ENCODE measurements around the gene TUG1. TPM values are rescaled to one million over a fixed set of nuclear protein-coding genes. Genes with fewer than 3 reads are reported as not detected.

The TUG1 gene
- 74.7 to 81.4 TPM (median 76.8 TPM) in 3 replicates for total RNA-seq
- long read RNA-seq, full-length matches to known transcripts: 48 of 58 reads
- long read RNA-seq, partial matches to known transcripts: 0 of 58 reads
- long read RNA-seq, other reads (novel, unspliced or antisense): 10 of 58 reads

DNA sequence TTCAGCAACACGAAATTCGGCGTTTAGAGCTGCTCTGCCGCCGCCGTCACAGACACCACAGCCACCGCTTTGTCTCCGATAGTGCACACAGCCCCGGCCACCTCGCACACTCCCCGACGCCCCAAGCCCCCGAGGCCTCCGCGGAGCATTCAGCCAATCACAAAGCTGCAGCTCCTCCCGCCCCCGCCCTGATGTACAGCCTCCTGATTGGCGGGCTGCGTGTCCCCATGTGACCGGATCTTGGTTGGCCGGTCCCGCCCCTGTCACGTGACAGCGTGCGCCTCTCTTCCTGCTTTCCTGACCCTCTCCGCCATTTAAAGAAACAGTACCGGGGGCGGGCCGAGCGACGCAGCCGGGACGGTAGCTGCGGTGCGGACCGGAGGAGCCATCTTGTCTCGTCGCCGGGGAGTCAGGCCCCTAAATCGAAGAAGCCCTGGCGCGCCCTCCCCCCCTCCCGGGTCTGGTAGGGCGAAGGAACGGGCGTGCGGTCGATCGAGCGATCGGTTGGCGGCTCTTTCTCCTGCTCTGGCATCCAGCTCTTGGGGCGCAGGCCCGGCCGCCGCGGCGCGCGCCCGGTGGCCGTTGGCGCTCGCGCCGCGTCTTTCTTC, at the start of gene TUG1:
TSS of gene TUG1 (plus strand) at position 342 of the 608 bp plus-strand sequence.
- Mint-ChIP-seq H3K36me3 (ENCODE audit: low read depth) (peaks cover 34% of the 10 kb centered on the region), H3K4me1 (ENCODE audit: low read depth) (peaks cover 64% of the 10 kb centered on the region), H3K9me3 (ENCODE audit: low read depth) (peaks cover 27% of the 10 kb centered on the region), H3K27me3 (ENCODE audit: low read depth) (no peaks in the 10 kb centered on the region), H3K27ac (ENCODE audit: unreplicated experiment) (peak within 1 kb of the TSS; percentile 99), H3K4me3 (ENCODE audit: unreplicated experiment) (peak within 1 kb of the TSS; percentile 92)
- TF ChIP-seq, protein P1, sequence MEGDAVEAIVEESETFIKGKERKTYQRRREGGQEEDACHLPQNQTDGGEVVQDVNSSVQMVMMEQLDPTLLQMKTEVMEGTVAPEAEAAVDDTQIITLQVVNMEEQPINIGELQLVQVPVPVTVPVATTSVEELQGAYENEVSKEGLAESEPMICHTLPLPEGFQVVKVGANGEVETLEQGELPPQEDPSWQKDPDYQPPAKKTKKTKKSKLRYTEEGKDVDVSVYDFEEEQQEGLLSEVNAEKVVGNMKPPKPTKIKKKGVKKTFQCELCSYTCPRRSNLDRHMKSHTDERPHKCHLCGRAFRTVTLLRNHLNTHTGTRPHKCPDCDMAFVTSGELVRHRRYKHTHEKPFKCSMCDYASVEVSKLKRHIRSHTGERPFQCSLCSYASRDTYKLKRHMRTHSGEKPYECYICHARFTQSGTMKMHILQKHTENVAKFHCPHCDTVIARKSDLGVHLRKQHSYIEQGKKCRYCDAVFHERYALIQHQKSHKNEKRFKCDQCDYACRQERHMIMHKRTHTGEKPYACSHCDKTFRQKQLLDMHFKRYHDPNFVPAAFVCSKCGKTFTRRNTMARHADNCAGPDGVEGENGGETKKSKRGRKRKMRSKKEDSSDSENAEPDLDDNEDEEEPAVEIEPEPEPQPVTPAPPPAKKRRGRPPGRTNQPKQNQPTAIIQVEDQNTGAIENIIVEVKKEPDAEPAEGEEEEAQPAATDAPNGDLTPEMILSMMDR (IDR thresholded peaks at IDR 0.05): no peak
- DNase-seq (ENCODE audit: low spot score): peak; percentile 99

DNA sequence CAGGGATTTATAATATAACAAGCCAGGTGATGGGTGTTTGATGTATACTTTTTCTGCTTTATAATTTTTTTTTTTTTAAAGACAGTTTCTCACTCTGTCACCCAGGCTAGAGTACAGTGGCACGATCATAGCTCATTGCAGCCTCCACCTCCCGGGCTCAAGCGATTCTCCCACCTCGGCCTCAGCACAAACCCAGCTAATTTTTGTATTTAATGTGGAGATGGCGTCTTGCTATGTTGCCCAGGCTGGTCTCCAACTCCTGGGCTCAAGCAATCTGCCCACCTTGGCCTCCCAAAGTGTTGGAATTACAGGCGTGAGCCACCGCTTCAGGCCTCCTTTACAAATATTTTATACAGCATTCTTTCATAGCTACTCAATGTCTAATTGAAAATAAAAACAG, 49.1 kb upstream of the TUG1 start:
- no peak overlapping the region for H3K27ac Mint-ChIP-seq (ENCODE audit: unreplicated experiment)
- TF ChIP-seq, protein P1 (IDR thresholded peaks at IDR 0.05): no peak
- H3K36me3 Mint-ChIP-seq (ENCODE audit: low read depth): peaks cover 7% of the 10 kb centered on the region

DNA sequence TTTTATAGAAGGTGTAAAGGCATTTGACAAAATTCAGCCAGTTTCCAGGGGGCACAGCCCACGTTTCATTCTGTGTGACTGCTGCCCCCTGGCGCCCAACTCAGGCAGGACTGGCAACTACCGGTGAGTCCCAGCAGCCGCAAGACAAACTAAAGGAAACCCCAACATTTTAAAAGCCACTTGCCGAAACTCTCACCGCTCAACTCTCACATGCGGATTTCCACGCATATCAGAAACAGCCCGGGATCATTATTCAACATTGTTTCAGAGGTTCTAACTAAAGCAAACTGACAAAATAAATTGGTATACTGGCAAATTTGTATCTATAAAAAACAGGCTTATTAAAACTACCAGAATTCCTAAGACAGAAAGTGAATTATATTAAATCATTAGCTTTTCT, 48.7 kb upstream of the TUG1 start:
- H3K36me3 Mint-ChIP-seq (ENCODE audit: low read depth): peaks cover 11% of the 10 kb centered on the region
- no peak overlapping the region for H3K4me3 Mint-ChIP-seq (ENCODE audit: unreplicated experiment)
- H3K4me1 Mint-ChIP-seq (ENCODE audit: low read depth): peaks cover 10% of the 10 kb centered on the region
- DNase-seq (ENCODE audit: low spot score): no peak
- H3K27ac Mint-ChIP-seq (ENCODE audit: unreplicated experiment): no peak overlapping the region
- H3K9me3 Mint-ChIP-seq (ENCODE audit: low read depth): peaks cover 7% of the 10 kb centered on the region
- TF ChIP-seq, protein P1 (IDR thresholded peaks at IDR 0.05): peak; percentile 98
- peaks cover 2% of the 10 kb centered on the region for H3K27me3 Mint-ChIP-seq (ENCODE audit: low read depth)

More for the DNA sequence above, 49.1 kb upstream of the TUG1 start:
- peaks cover 10% of the 10 kb centered on the region for H3K4me1 Mint-ChIP-seq (ENCODE audit: low read depth)
- peaks cover 2% of the 10 kb centered on the region for H3K27me3 Mint-ChIP-seq (ENCODE audit: low read depth)
- H3K9me3 Mint-ChIP-seq (ENCODE audit: low read depth): peaks cover 8% of the 10 kb centered on the region
- DNase-seq (ENCODE audit: low spot score): no peak
- no peak overlapping the region for H3K4me3 Mint-ChIP-seq (ENCODE audit: unreplicated experiment)

DNA sequence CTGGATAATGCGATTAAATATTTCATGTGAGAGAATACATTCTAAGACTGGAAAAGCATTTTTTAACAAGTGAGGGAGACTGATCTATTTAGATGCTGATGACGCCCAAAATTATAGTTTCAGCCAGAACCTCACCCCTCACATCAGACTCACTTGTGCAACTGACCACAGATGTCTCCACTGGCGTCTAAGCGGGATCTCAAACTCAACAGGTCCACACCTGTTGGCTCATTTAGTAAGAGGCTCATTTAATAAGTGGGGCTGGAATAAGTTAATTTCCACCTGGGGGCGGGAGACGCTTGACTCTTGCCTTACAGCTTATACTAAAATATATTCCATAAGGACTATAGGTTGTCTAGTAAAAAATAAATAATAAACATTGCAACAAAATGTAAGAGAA, 48.0 kb upstream of the TUG1 start:
- Mint-ChIP-seq H3K4me1 (ENCODE audit: low read depth) (peaks cover 10% of the 10 kb centered on the region), H3K9me3 (ENCODE audit: low read depth) (peaks cover 3% of the 10 kb centered on the region), H3K4me3 (ENCODE audit: unreplicated experiment) (no peak overlapping the region), H3K27ac (ENCODE audit: unreplicated experiment) (no peak overlapping the region), H3K27me3 (ENCODE audit: low read depth) (peaks cover 2% of the 10 kb centered on the region), H3K36me3 (ENCODE audit: low read depth) (peaks cover 15% of the 10 kb centered on the region)
- TF ChIP-seq, protein P1 (IDR thresholded peaks at IDR 0.05): no peak
- DNase-seq (ENCODE audit: low spot score): no peak

DNA sequence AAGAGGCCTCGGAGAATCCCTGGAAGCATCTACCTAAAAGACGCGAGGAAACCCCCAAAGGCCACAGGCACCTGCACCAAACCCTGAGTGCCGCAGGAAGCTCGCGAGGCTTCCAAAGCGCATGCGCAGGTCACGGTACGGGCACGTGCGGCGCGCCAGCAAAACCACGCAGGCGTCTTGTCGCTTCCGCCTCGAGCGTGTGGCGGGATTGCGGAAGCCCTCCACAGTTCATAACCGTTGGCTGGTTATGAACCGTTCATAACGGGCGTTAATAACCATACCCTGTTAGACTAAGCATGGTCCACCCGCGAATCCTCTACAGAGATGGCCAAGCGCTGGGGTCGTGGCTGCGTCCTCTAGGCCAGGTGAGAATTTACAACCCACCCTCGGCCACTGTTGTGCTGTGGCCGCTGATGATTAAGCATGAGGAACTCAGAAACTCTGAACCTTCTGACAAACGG, 46.9 kb upstream of the TUG1 start:
- Mint-ChIP-seq H3K27me3 (ENCODE audit: low read depth) (peaks cover 2% of the 10 kb centered on the region), H3K36me3 (ENCODE audit: low read depth) (peaks cover 21% of the 10 kb centered on the region), H3K27ac (ENCODE audit: unreplicated experiment) (no peak overlapping the region), H3K9me3 (ENCODE audit: low read depth) (no peaks in the 10 kb centered on the region), H3K4me1 (ENCODE audit: low read depth) (peaks cover 10% of the 10 kb centered on the region), H3K4me3 (ENCODE audit: unreplicated experiment) (no peak overlapping the region)
- TF ChIP-seq, protein P1 (IDR thresholded peaks at IDR 0.05): no peak
- DNase-seq (ENCODE audit: low spot score): no peak
